Endothelial cell of umbilical vein (primary cell): ENCODE measurements around the gene COX10. TPM values are rescaled to one million over a fixed set of nuclear protein-coding genes. Genes with fewer than 3 reads are reported as not detected.

Experiments used
- BruUV-seq: library from RNA; stranded (reverse); fragments of 400-500 nt; replicated peaks from 2 replicates; lab custom pipeline; 2021; lab: Mats Ljungman, UMichigan
- CTCF ChIA-PET: fragments of 300-600, 350-600 bp; sonication (Branson Sonifier 250); formaldehyde crosslinking; loops from one replicate; lab custom pipeline; 2021; ENCODE audit warnings: antibody characterized with exemption, inconsistent platforms; lab: Charles Lee
- POLR2A ChIA-PET: fragments of 300-600, 350-600 bp; sonication (Branson Sonifier 250); formaldehyde crosslinking; loops from one replicate; lab custom pipeline; 2021; ENCODE audit warnings: antibody characterized with exemption, inconsistent platforms; lab: Charles Lee
- DNase-seq: peaks from one replicate; pipeline ENCODE4 v3.0.0-alpha.2; 2011; ENCODE audit warnings: low read depth, low spot score
- FAIRE-seq: peaks from 2 replicates; lab custom pipeline; 2011; peaks lifted over from hg19 to GRCh38; lab: Jason Lieb, UNC
- H2AFZ ChIP-seq: 2 replicates; pipeline ENCODE4 v1.6.0; 2012; ENCODE audit warnings: low read depth, low read length, control low read depth, inconsistent platforms
- H3K27ac ChIP-seq: 2 replicates; pipeline ENCODE4 v1.5.1; 2011; ENCODE audit warnings: low read depth, mild to moderate bottlenecking, control low read depth, low read length, moderate library complexity; ENCODE audit not compliant: insufficient read depth
- H3K27me3 ChIP-seq, 2 experiments: 2 replicates each; pipeline versions ENCODE4 v1.6.0 to v1.6.1; 2011; ENCODE audit warnings: low read length in 2 of 2, mixed read lengths in 1 of 2; ENCODE audit not compliant: control insufficient read depth in 2 of 2, insufficient read depth in 2 of 2
- H3K36me3 ChIP-seq, 2 experiments: 2 replicates in 1 of 2; 3 replicates in 1 of 2; pipeline ENCODE4 v1.5.1; 2011; ENCODE audit warnings: low read length in 2 of 2, mild to moderate bottlenecking in 1 of 2, moderate library complexity in 1 of 2; ENCODE audit not compliant: control insufficient read depth in 2 of 2, insufficient read depth in 2 of 2; ENCODE audit errors: extremely low read depth in 1 of 2
- H3K4me1 ChIP-seq: 3 replicates; pipeline ENCODE4 v1.5.1; 2011; ENCODE audit warnings: mild to moderate bottlenecking, low read length; ENCODE audit not compliant: control insufficient read depth, insufficient read depth; ENCODE audit errors: extremely low read depth
- H3K4me2 ChIP-seq: 2 replicates; pipeline ENCODE4 v1.6.1; 2011; ENCODE audit warnings: low read length, control low read depth, mixed read lengths; ENCODE audit not compliant: insufficient read depth
- H3K4me3 ChIP-seq, 3 experiments: fragments of 200-600 bp in 1 of 3; sonication (generic), shearing (Covaris generic) in 1 of 3; replicated peaks in 1 of 3; 2 replicates each; pipeline ENCODE4 v1.5.1; 2011 to 2016; ENCODE audit warnings: control low read depth in 3 of 3, low read length in 3 of 3, mild to moderate bottlenecking in 2 of 3, inconsistent platforms in 1 of 3, low read depth in 1 of 3, moderate library complexity in 1 of 3; ENCODE audit not compliant: insufficient read depth in 1 of 3
- H3K79me2 ChIP-seq: 2 replicates; pipeline ENCODE4 v1.6.0; 2012; ENCODE audit warnings: low read length, inconsistent platforms; ENCODE audit not compliant: control insufficient read depth, insufficient read depth
- H3K9ac ChIP-seq: replicated peaks from 2 replicates; pipeline ENCODE3; 2011; ENCODE audit warnings: low read length, control low read depth; ENCODE audit not compliant: insufficient read depth; ENCODE audit errors: extremely low read depth
- H3K9me1 ChIP-seq: replicated peaks from 3 replicates; pipeline ENCODE4 v1.6.0; 2011; ENCODE audit warnings: mild to moderate bottlenecking, low read length; ENCODE audit not compliant: control insufficient read depth, insufficient read depth; ENCODE audit errors: extremely low read depth
- H3K9me3 ChIP-seq: replicated peaks from 2 replicates; pipeline ENCODE4 v1.5.1; 2012; ENCODE audit warnings: low read length, inconsistent platforms; ENCODE audit not compliant: control insufficient read depth, insufficient read depth
- H4K20me1 ChIP-seq: replicated peaks from 2 replicates; pipeline ENCODE3; 2011; ENCODE audit warnings: mild to moderate bottlenecking, low read length; ENCODE audit not compliant: control insufficient read depth, insufficient read depth; ENCODE audit errors: extremely low read depth
- EZH2 ChIP-seq: IDR thresholded peaks from 2 replicates; pipeline ENCODE4 v1.6.1; 2012; ENCODE audit warnings: borderline replicate concordance, low read depth, mild to moderate bottlenecking, moderate library complexity, low read length, inconsistent platforms; ENCODE audit not compliant: severe bottlenecking
- FOS ChIP-seq: IDR thresholded peaks from 2 replicates; pipeline ENCODE4 v1.6.1; 2011; ENCODE audit warnings: mild to moderate bottlenecking, low read length, moderate library complexity, borderline replicate concordance; ENCODE audit not compliant: insufficient read depth
- GATA2 ChIP-seq: IDR thresholded peaks from 2 replicates; pipeline ENCODE4 v1.7.0; 2011; ENCODE audit warnings: low read depth, mild to moderate bottlenecking, moderate library complexity, mixed read lengths, low read length; ENCODE audit not compliant: insufficient read length, insufficient read depth
- JUN ChIP-seq: IDR thresholded peaks from 2 replicates; pipeline ENCODE4 v1.6.1; 2011; ENCODE audit warnings: borderline replicate concordance, low read depth; ENCODE audit not compliant: insufficient read length, insufficient read depth
- MYC ChIP-seq: IDR thresholded peaks from one replicate; pipeline ENCODE4 v1.6.1; 2011; ENCODE audit warnings: mild to moderate bottlenecking, low read depth, low read length
- POLR2A ChIP-seq: IDR thresholded peaks from 2 replicates; pipeline ENCODE4 v1.6.1; 2012; ENCODE audit warnings: low read depth, mild to moderate bottlenecking, control low read depth, low read length
- POLR2AphosphoS5 ChIP-seq: IDR thresholded peaks from 2 replicates; pipeline ENCODE4 v1.6.1; 2012; ENCODE audit warnings: low read depth, mild to moderate bottlenecking, control low read depth, low read length, moderate library complexity; ENCODE audit not compliant: insufficient read depth
- dilution Hi-C: fragments of 300-500 bp; cut with MboI; formaldehyde crosslinking; loops from one replicate; pipeline ENCODE4 v1.15.0; 2019; ENCODE audit warnings: low sequenced_read_pairs; ENCODE audit not compliant: extremely low pct_ligation_motif_present
- intact Hi-C: fragments of 100-400 bp; cut with micrococcal nuclease; formaldehyde crosslinking; loops from one replicate; pipeline ENCODE4 v1.10.0; 2022
- polyA plus RNA-seq, 4 experiments: library from polyadenylated mRNA; depleted of rRNA in 3 of 4; stranded (reverse) in 3 of 4; unstranded in 1 of 4; fragments of >200 nt; gene quantifications; 2 replicates each; pipeline versions ENCODE4 v1.2.1 to v1.2.3, GENCODE V29; 2011 to 2012; ENCODE audit warnings: missing spikeins in 1 of 4
- total RNA-seq: library from RNA; stranded (reverse); gene quantifications from 2 replicates; pipeline ENCODE4 v1.2.3, GENCODE V29; 2021
- TF ChIP-seq, protein P1 (sequence below), 2 donors: IDR thresholded peaks; 1 replicate in 1 of 2; 2 replicates in 1 of 2; pipeline ENCODE4 v1.5.1; 2011; ENCODE audit warnings: low read length in 2 of 2, mild to moderate bottlenecking in 2 of 2, moderate library complexity in 2 of 2, control low read depth in 1 of 2, inconsistent platforms in 1 of 2, low read depth in 1 of 2; ENCODE audit not compliant: insufficient read depth in 1 of 2; ENCODE audit errors: extremely low read depth in 1 of 2
- TF ChIP-seq, protein P2 (sequence below): IDR thresholded peaks from 2 replicates; pipeline ENCODE4 v1.6.1; 2011; ENCODE audit not compliant: insufficient read depth, insufficient read length

The COX10 gene
- total and polyA plus RNA-seq, 2 donors (not counting 3 experiments of a cell fraction or from before 2014, with no cell fraction given), result 9.8 to 12.1 TPM

DNA sequence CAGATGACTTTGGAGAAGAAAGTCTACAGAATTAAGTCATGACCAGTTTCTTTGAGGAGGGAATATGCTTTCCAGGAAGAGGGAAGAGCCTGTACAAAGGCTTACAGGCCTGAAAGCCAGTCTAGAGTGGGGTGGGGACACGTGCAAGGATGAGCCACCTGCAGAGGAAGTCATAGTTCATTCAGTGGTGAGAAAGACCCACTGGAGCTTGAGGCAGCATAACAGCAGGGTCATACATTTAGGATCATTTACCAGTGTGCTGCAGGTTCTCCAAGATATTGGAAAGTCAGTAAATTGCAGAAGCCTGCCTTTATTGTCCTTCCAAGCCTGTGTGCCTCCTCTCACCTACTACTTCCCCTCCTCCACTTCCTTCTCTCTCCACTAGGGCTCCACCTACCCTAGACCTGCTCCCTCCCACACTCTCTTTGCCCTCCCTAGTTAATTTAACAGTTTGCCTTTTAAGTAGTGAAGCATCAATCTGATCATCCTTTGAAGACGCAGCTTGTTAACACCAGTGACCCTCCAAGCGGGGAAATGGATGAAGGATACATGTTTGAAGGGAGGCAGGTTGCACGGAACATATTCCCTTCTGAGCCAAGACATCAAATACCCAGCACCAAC is 127.2 kb downstream of the COX10 start:
- Histone ChIP-seq H3K27me3 (no peaks in the 10 kb centered on the region), H3K9me3 (no peaks in the 10 kb centered on the region), H4K20me1 (no peaks in the 10 kb centered on the region), H3K79me2 (no peaks in the 10 kb centered on the region), H3K4me3 (no peak overlapping the region), H2AFZ (no peak overlapping the region), H3K9me1 (no peaks in the 10 kb centered on the region), H3K4me2 (no peak overlapping the region), H3K27ac (no peak overlapping the region), H3K36me3 (no peaks in the 10 kb centered on the region), H3K4me1 (peaks cover 8% of the 10 kb centered on the region), H3K9ac (no peak overlapping the region)
- ChIA-PET POLR2A (no interaction called here), CTCF (no interaction called here)
- DNase-seq, result no peak
- no peak for FAIRE-seq
- no TSS peak for BruUV-seq
- TF ChIP-seq, protein P1, sequence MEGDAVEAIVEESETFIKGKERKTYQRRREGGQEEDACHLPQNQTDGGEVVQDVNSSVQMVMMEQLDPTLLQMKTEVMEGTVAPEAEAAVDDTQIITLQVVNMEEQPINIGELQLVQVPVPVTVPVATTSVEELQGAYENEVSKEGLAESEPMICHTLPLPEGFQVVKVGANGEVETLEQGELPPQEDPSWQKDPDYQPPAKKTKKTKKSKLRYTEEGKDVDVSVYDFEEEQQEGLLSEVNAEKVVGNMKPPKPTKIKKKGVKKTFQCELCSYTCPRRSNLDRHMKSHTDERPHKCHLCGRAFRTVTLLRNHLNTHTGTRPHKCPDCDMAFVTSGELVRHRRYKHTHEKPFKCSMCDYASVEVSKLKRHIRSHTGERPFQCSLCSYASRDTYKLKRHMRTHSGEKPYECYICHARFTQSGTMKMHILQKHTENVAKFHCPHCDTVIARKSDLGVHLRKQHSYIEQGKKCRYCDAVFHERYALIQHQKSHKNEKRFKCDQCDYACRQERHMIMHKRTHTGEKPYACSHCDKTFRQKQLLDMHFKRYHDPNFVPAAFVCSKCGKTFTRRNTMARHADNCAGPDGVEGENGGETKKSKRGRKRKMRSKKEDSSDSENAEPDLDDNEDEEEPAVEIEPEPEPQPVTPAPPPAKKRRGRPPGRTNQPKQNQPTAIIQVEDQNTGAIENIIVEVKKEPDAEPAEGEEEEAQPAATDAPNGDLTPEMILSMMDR (IDR thresholded peaks at IDR 0.05; ENCODE audit: extremely low read depth in 1 of 2, insufficient read depth in 1 of 2, low read depth in 1 of 2, low read length in 2 of 2), result peak in 1 of 2 donors; percentile 4
- no peak for TF ChIP-seq JUN
- intact Hi-C loops (no loop called here), dilution Hi-C loops (no loop called here)

DNA sequence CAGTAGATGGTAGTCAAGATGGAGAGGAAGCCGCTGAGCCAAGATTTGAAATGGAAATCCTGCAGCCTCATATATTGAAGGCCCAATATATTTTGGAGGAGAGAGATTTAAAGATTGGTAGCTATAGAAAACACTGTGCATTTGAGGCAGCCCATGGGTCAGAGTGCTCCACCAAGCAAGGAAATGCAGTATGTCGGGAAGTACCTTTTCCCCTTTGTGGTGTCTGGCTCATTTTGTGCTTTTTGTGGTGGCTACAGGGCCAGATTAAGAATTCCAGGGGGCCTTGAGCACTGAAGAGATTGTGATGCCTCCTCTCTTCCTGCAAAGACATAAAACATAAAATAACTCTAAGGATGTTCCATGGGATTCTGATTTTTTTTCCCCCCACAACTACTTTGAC is 127.8 kb downstream of the COX10 start:
- Histone ChIP-seq H3K9ac (no peak overlapping the region), H3K36me3 (no peaks in the 10 kb centered on the region), H3K9me1 (no peaks in the 10 kb centered on the region), H3K79me2 (no peaks in the 10 kb centered on the region), H3K9me3 (no peaks in the 10 kb centered on the region), H3K4me3 (no peak overlapping the region), H2AFZ (no peak overlapping the region), H3K4me2 (no peak overlapping the region), H4K20me1 (no peaks in the 10 kb centered on the region), H3K27ac (no peak overlapping the region), H3K27me3 (no peaks in the 10 kb centered on the region), H3K4me1 (peaks cover 9% of the 10 kb centered on the region)
- POLR2A ChIA-PET, result no interaction called here
- TF ChIP-seq, protein P1 (IDR thresholded peaks at IDR 0.05; ENCODE audit: extremely low read depth in 1 of 2, insufficient read depth in 1 of 2, low read depth in 1 of 2, low read length in 2 of 2), result no peak
- TF ChIP-seq JUN (no peak), POLR2A (no peak), MYC (no peak), FOS (no peak), GATA2 (no peak), POLR2AphosphoS5 (no peak), EZH2 (no peak)
- TF ChIP-seq, protein P2, sequence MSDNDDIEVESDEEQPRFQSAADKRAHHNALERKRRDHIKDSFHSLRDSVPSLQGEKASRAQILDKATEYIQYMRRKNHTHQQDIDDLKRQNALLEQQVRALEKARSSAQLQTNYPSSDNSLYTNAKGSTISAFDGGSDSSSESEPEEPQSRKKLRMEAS, result no peak
- dilution Hi-C loops (no loop called here), intact Hi-C loops (no loop called here)
- FAIRE-seq, result no peak
- DNase-seq, result no peak
- BruUV-seq, result no TSS peak
- CTCF ChIA-PET, result no interaction called here
